PC-3 (cell line): ENCODE results near the gene CNTN6. TPM values are rescaled to one million over a fixed set of nuclear protein-coding genes. Genes with fewer than 3 reads are reported as not detected.

ENCODE experiments used
- ATAC-seq: fragments of 200-7000 bp; cut with Tn5 transposase; 2 replicates; pipeline ENCODE4 v1.9.1; 2020; ENCODE audit warnings: mild to moderate bottlenecking, moderate library complexity
- BruUV-seq: library from RNA; stranded (reverse); fragments of 400-500 nt; replicated peaks from 2 replicates; lab custom pipeline; 2021; lab: Mats Ljungman, UMichigan
- CTCF ChIA-PET: fragments of 300-600 bp; sonication (Branson Sonifier 250); formaldehyde crosslinking; loops from one replicate; lab custom pipeline; 2022; ENCODE audit warnings: antibody characterized with exemption; lab: Charles Lee
- POLR2A ChIA-PET: fragments of 300-600 bp; sonication (Branson Sonifier 250); formaldehyde crosslinking; loops from one replicate; lab custom pipeline; 2022; ENCODE audit warnings: antibody characterized with exemption; ENCODE audit not compliant: unreplicated experiment; lab: Charles Lee
- DNase-seq: peaks from one replicate; pipeline ENCODE4 v3.0.0-alpha.2; 2015
- H2AFZ ChIP-seq: fragments of 300-600 bp; sonication (generic); 2 replicates; pipeline ENCODE4 v1.6.0; 2016; ENCODE audit warnings: antibody characterized with exemption, low read length
- H3F3A ChIP-seq: fragments of 300-600 bp; sonication (generic); one replicate; pipeline ENCODE4 v1.6.0; 2017; ENCODE audit warnings: antibody characterized with exemption, low read length, control low read depth, mild to moderate bottlenecking; ENCODE audit not compliant: unreplicated experiment
- H3K27ac ChIP-seq: fragments of 300-600 bp; sonication (generic); 2 replicates; pipeline ENCODE4 v1.5.1; 2016; ENCODE audit warnings: mild to moderate bottlenecking, low read length
- H3K27me3 ChIP-seq: fragments of 300-600 bp; sonication (generic); 2 replicates; pipeline ENCODE4 v1.6.1; 2016; ENCODE audit warnings: low read length, mixed read lengths
- H3K36me3 ChIP-seq: fragments of 300-600 bp; sonication (generic); 2 replicates; pipeline ENCODE4 v1.6.1; 2016; ENCODE audit warnings: low read depth, mixed run types, low read length, mixed read lengths
- H3K4me1 ChIP-seq: fragments of 300-600 bp; sonication (generic); 2 replicates; pipeline ENCODE4 v1.5.1; 2016; ENCODE audit warnings: low read length; ENCODE audit not compliant: insufficient read depth
- H3K4me2 ChIP-seq: fragments of 300-600 bp; sonication (generic); 2 replicates; pipeline ENCODE4 v1.6.0; 2016; ENCODE audit warnings: low read length
- H3K4me3 ChIP-seq: fragments of 300-600 bp; sonication (generic); 2 replicates; pipeline ENCODE4 v1.5.1; 2016; ENCODE audit warnings: mild to moderate bottlenecking, low read length, mixed read lengths
- H3K79me2 ChIP-seq: fragments of 300-600 bp; sonication (generic); 2 replicates; pipeline ENCODE4 v1.6.1; 2017; ENCODE audit warnings: low read length, mixed read lengths
- H3K9ac ChIP-seq: fragments of 300-600 bp; sonication (generic); 2 replicates; pipeline ENCODE4 v1.6.0; 2016; ENCODE audit warnings: mild to moderate bottlenecking, low read length
- H3K9me2 ChIP-seq: fragments of 300-600 bp; sonication (generic); replicated peaks from 2 replicates; pipeline ENCODE4 v1.6.1; 2016; ENCODE audit warnings: mixed run types, low read length, mixed read lengths
- H3K9me3 ChIP-seq: fragments of 300-600 bp; sonication (generic); 2 replicates; pipeline ENCODE4 v1.6.1; 2016; ENCODE audit warnings: low read length, mixed read lengths
- H4K20me1 ChIP-seq: fragments of 300-600 bp; sonication (generic); 2 replicates; pipeline ENCODE4 v1.6.1; 2016; ENCODE audit warnings: low read length, mixed read lengths
- EZH2 ChIP-seq: fragments of 300-600 bp; sonication (generic); IDR thresholded peaks from one replicate; pipeline ENCODE4 v1.6.1; 2017; ENCODE audit warnings: antibody characterized with exemption, mild to moderate bottlenecking, low read length; ENCODE audit not compliant: unreplicated experiment
- EZH2phosphoT487 ChIP-seq: fragments of 300-600 bp; sonication (generic); IDR thresholded peaks from 2 replicates; pipeline ENCODE4 v1.6.1; 2018; ENCODE audit warnings: mild to moderate bottlenecking, antibody characterized with exemption, low read length, borderline replicate concordance
- intact Hi-C: fragments of 100-400 bp; cut with micrococcal nuclease; formaldehyde crosslinking; loops from 2 replicates; pipeline ENCODE4 v1.9.0; 2023
- total RNA-seq: library from RNA; depleted of rRNA; stranded (reverse); fragments of >200 nt; gene quantifications from 2 replicates; pipeline ENCODE4 v1.2.3, GENCODE V29; 2014
- TF ChIP-seq, protein P1 (sequence below): fragments of 300-600 bp; sonication (generic); conservative IDR thresholded peaks from 2 replicates; pipeline ENCODE4 v1.5.1; 2017; ENCODE audit warnings: antibody characterized with exemption, low read depth, mild to moderate bottlenecking, low read length

Gene CNTN6
- total RNA-seq, 1 experiment from 2014 or later = not detected

DNA sequence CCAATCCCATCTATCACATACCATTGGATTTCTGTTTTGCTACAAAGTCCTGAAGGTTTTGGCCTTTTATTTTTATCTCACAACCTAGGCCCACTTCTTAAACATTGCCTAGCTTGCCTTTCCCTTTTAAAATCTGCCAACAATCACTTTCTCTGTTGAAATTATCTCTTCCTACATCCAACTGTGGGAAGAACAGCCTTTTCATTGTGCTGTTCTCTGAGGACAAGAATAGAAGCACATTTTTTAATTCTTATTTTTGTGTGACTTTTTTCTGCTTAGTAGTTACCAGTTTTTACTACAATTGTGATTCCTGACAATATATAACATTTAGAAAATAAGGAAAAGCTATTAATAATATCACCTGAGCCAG is 159.2 kb downstream of the CNTN6 start:
- Histone ChIP-seq H3K9me3 (peaks cover 29% of the 10 kb centered on the region; the same call in 1 of the 2 replicates), H3K36me3 (no peaks in the 10 kb centered on the region), H3K79me2 (no peaks in the 10 kb centered on the region), H3K4me1 (no peaks in the 10 kb centered on the region), H2AFZ (no peak overlapping the region), H3K4me2 (no peak overlapping the region), H4K20me1 (no peaks in the 10 kb centered on the region), H3K4me3 (no peak overlapping the region), H3F3A (no peaks in the 10 kb centered on the region), H3K27ac (no peak overlapping the region), H3K9ac (no peak overlapping the region), H3K9me2 (no peaks in the 10 kb centered on the region), H3K27me3 (no peaks in the 10 kb centered on the region)
- no TSS peak for BruUV-seq
- ChIA-PET CTCF (no interaction called here), POLR2A (no interaction called here)
- no peak for TF ChIP-seq EZH2
- TF ChIP-seq EZH2phosphoT487 = no peak
- TF ChIP-seq, protein P1, sequence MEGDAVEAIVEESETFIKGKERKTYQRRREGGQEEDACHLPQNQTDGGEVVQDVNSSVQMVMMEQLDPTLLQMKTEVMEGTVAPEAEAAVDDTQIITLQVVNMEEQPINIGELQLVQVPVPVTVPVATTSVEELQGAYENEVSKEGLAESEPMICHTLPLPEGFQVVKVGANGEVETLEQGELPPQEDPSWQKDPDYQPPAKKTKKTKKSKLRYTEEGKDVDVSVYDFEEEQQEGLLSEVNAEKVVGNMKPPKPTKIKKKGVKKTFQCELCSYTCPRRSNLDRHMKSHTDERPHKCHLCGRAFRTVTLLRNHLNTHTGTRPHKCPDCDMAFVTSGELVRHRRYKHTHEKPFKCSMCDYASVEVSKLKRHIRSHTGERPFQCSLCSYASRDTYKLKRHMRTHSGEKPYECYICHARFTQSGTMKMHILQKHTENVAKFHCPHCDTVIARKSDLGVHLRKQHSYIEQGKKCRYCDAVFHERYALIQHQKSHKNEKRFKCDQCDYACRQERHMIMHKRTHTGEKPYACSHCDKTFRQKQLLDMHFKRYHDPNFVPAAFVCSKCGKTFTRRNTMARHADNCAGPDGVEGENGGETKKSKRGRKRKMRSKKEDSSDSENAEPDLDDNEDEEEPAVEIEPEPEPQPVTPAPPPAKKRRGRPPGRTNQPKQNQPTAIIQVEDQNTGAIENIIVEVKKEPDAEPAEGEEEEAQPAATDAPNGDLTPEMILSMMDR = no peak
- DNase-seq (no peak), ATAC-seq (no peak)
- intact Hi-C loops = no loop called here

DNA sequence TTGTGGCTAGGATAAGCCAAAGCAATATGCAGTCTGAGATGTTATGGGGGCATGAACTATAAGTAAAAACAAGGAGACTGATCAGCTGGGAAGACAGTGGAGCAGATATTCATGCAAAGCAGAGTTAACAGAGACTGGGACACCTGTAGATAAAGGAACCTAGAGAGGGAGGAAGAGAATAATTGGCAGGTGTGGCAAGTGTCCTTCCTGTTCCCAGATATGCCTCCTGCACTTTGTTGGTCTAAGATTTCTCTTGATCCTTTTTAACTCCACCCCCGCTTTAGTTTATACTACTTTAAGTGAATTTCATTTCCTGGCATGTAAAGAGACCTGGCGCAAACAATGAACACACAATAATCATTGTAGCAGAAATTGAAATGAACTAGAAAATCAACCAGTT is 169.4 kb downstream of the CNTN6 start:
- Histone ChIP-seq H3K4me3 (no peak overlapping the region), H3K9ac (no peak overlapping the region), H3K9me2 (no peaks in the 10 kb centered on the region), H3K4me1 (no peaks in the 10 kb centered on the region), H4K20me1 (no peaks in the 10 kb centered on the region), H3K27ac (no peak overlapping the region), H3K36me3 (no peaks in the 10 kb centered on the region), H3K9me3 (peaks cover 23% of the 10 kb centered on the region), H3F3A (no peaks in the 10 kb centered on the region), H3K79me2 (no peaks in the 10 kb centered on the region), H2AFZ (no peak overlapping the region), H3K4me2 (no peak overlapping the region), H3K27me3 (no peaks in the 10 kb centered on the region)
- CTCF ChIA-PET = no interaction called here
- intact Hi-C loops = no loop called here
- no peak for TF ChIP-seq EZH2
- TF ChIP-seq EZH2phosphoT487 = no peak
- DNase-seq = no peak
- BruUV-seq = no TSS peak
- POLR2A ChIA-PET = no interaction called here
- no peak for ATAC-seq

DNA sequence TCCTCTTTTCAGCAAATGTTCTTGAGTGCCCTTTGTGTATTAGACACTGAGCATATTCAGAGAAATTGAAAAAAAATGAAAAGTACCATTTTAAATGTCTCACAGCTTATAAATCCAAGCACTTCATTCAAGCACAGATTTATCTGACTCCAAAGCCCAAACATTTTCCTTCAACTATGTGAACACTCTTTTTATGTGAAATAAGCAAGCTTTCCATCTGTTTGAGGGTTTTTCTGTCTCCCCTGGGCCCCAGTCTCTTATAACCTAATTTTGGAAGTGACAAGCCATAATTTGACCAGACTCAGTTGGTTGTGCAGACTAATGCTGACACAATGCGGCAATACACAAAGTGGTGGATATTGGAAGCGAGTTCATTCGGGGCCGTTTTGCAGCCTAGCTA is 170.3 kb downstream of the CNTN6 start:
- H4K20me1 ChIP-seq = no peaks in the 10 kb centered on the region
- no peak for ATAC-seq
- no peaks in the 10 kb centered on the region for H3K36me3 ChIP-seq
- no peak overlapping the region for H3K9ac ChIP-seq
- H3K27me3 ChIP-seq = no peaks in the 10 kb centered on the region
- POLR2A ChIA-PET = no interaction called here
- CTCF ChIA-PET = no interaction called here
- no peaks in the 10 kb centered on the region for H3F3A ChIP-seq
- H3K27ac ChIP-seq = no peak overlapping the region
- no TSS peak for BruUV-seq
- H3K4me2 ChIP-seq = no peak overlapping the region
- H3K9me2 ChIP-seq = no peaks in the 10 kb centered on the region
- no peak for DNase-seq
- TF ChIP-seq EZH2phosphoT487 (no peak), EZH2 (no peak)
- TF ChIP-seq, protein P1 = no peak
- no peak overlapping the region for H3K4me3 ChIP-seq
- H3K9me3 ChIP-seq = peaks cover 21% of the 10 kb centered on the region
- H3K79me2 ChIP-seq = no peaks in the 10 kb centered on the region
- no peaks in the 10 kb centered on the region for H3K4me1 ChIP-seq
- H2AFZ ChIP-seq = no peak overlapping the region
- intact Hi-C loops = no loop called here
